GM18526 (cell line): ENCODE results near the gene PURA.
A peak's percentile ranks its signal among the peaks of the same experiment; 100 is the strongest.

ENCODE experiments used
- POLR2A ChIP-seq: IDR thresholded peaks from 3 replicates; pipeline ENCODE4 v1.6.1; 2011; ENCODE audit not compliant: insufficient read length; ENCODE audit errors: extremely low read depth

PURA gene

DNA sequence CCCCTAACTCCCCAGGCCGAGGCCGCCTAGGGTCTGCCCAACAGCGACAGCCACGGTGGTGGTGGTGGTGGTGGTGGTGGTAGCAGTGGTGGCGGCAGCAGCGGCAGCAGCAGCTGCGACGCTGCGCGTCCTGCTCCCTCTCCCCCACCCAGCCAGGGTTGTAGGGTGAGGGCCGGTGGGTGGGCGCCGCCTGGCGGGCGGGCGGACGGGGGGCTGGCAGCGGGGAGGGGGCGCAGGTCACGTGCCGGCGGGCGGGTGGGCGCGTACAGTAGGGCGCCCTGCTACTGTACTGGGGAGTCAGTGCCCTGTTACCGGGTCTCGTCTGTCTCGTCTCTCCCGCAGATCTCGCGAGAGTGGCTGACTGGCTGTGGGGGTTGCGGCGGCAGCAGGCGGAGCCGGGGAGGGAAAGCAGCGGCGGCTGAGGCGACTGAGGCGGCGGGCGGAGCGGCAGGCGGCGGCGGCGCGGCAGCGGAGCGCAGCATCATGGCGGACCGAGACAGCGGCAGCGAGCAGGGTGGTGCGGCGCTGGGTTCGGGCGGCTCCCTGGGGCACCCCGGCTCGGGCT is at the start of gene PURA:
Gene PURA (plus strand): TSS at position 411 of the 565 bp plus-strand sequence. CDS start 73 bp downstream, at position 484.
- TF ChIP-seq POLR2A: peak; percentile 82

DNA sequence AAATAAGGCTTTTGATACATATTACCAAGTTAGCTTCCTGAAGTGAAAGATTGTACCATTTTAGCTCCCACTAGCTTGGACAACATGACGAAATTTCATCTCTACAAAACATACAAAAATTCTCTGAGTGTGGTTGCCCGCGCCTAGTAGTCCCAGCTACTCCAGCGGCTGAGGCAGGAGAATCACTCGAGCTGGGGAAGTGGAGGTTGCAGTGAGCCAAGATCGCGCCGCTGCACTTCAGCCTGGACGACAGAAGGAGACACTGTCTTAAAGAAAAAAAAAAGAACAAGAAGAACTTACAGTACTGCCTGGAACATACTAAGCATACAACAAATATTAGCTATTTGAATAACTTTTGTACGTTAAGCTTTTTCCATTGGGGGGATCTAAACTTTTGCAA is 41.1 kb upstream of the PURA start:
- no peak for TF ChIP-seq POLR2A

DNA sequence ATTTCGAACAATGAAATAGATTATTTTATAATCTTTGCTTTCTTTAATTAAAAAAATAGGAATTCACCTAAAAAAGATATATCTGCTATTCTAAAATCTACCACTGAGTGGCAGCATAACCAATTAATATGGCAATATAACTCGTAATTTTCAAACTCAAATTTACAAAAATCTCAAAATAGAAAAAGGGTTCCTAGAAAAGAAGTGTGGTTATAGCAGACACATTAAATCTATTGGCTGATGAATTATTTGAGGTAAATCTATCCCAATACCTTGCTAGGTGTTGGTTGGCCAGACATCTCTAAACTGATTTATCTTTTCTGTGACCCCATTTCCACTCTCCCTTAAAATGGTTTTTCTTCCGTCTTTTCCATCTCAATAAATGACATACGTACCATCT is 40.6 kb upstream of the PURA start:
- no peak for TF ChIP-seq POLR2A

DNA sequence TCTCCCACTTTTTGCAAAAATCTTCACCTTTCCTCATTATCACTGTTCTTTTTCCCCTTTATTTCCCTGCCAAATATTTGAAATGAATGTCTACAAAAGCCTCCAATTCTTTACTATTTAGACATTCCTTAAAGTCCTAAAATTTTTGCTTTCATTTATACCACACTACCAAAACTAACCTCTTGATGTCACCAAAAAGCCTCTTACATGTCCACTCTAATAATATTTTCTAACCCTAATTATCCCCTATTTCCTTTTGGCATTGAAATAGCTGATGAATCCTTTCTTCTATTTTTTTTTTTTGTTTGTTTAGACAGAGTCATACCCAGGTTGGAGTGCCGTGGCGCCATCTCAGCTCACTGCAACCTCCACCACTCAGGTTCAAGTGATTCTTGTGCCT is 38.5 kb upstream of the PURA start:
- TF ChIP-seq POLR2A: no peak

DNA sequence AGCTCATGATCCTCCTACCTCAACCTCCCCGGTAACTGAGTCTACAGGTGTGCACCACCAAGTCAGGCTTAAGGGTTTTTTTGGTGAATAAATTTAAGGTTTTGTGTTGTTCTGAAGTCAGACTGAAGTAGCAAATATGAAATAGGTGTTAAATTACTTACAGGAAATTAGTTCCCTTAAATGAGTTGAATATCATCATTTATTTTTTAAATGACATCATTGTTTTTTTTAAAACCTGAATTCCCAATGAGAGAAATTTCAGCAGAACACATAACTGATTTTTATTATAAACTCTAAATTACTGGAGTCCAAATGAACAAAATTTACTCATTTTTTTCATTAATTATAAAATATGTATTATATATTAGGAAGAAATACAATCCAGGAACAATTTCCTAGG is 37.8 kb upstream of the PURA start:
- TF ChIP-seq POLR2A: no peak

DNA sequence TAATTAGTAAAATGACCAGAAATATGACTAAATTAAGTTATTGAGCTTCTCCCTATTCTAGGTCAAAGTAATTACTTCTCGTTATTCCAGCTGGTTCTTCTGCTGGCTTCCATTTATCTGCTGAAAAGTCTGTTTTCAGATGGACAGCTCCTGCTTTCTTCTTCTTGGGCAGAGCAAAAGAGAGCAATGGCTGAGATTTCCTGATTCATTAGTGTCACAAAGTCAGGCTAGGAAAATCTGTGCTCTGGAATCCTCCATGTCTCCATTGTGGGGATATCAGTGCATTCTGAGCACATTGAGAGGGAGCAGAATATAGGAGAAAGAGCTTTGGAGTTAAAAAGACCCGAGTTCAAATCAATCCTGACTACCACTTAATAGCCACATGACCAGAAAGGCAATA is 37.1 kb upstream of the PURA start:
- no peak for TF ChIP-seq POLR2A

DNA sequence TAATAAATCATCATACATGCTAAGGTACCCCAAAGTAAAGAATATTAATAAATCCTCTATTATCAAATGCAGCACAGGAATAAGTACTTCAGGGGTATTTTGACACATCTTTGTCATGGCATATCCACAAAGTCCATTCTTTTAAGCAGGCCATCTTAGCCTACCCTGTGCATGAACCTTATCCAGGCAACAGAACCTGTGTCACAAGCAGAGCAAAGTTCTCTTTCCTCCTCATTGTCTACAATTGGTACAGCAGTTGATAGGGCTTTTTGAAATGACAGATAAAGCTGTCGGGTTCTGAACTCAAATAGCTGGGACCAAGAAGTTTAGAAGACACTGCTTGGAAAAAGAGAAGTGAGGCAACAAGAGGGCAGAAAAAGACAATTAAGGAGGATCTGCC is 30.8 kb upstream of the PURA start:
- no peak for TF ChIP-seq POLR2A

DNA sequence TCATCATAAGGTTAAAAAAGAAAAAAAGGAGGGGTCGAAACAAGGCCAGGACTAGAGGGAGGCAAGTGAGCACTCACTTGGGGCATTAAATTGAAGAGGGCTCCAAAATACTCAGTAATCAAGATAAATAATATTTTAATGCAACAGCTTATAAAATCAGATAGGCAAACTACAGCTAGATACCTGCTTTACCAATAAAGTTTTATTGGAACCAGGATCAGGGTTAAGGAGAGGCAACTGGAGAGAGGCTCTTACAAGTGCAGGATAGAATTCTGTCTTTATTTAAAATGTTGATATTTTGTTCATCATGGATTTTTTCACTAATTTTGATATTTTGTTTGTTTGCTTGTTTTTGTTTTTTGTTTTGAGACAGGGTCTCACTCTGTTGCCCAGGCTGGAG is 30.3 kb upstream of the PURA start:
- TF ChIP-seq POLR2A: no peak

DNA sequence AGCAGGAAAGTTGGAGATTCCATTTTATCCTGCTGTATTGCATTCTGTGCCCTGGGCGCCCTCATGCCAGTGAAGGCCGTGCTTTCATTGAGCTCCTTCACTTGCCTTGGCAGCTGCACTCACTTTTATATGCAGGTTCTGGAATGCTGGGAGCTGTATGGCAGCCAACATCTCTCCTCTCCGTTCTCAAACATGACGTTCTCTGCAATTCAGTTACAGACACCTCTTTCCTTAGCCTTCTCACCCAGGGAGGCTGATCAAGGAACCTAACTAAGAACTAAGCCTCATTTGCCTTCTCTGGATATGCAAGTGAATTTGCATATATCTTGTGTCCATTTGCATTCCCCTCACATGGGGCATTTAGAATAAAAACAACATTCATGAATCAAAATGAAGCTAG is 29.4 kb upstream of the PURA start:
- TF ChIP-seq POLR2A: no peak

DNA sequence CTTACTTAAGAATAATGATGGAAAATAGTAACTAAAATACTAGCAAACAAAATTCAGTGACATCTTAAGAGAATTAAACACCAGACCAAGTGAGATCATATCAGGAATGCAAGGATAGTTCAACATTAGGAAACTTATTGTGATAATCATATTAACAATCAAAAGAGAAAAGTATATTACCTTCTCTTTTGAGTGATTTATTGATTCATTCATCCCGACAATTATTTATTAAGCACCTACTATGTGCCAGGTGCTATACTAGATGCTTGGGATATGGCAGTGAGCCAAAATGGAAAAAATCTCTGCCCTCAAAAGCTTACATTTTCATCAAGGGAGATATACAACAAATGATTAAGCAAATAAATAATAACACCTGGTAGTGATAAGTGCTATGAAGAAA is 23.7 kb upstream of the PURA start:
- no peak for TF ChIP-seq POLR2A

DNA sequence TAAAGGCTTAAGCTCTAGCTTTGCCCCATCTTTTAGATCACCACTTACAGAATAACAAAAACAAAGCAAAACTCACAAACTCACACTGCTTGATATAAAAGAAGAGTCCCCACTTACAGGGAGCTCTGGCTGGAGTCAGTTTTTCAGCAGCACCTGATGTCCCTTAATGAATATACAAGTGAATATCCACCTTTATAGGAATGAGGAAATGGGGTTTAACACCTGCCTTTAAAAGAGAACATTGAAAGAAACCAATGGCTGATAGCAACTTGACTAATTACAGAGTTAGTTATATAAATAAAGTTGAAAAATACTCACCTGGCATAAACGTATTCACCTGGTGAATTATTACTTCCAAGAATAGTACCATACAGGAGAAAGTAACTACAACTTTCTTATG is 20.7 kb upstream of the PURA start:
- no peak for TF ChIP-seq POLR2A

DNA sequence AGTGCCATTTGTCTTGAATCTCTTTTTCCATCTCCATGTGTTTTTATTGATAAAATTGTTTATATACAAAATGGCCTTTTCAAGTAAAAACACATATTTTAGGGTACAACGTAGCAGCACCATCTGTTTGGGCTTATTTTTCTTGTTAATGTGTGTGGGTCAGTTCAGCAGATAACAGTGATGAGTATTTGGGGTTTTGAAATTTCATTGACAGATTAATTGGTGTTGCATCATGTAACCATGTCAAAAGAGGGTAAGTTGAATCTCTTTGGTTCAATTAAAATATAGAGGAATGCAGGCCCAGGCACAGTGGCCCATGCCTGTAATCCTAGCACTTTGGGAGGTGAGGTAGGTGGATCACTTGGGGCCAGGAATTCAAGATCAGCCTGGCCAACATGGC is 20.0 kb upstream of the PURA start:
- no peak for TF ChIP-seq POLR2A

DNA sequence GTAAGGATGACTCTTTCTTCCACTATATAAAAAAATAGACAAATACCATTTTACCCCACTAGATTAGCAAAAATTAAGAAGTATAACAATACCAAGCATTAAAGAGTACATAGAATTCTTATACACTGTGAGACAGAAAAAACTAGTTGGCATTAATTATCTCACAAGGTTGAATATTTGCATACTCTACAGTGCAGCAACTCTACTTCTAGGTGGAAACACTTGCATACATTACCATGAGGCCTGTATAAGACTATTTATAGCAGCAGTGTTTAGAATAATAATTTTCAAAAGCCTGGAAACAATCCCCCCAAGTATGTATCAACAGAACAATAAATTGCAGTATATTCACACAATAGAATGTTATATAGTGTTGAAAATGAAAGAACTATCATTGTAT is 19.0 kb upstream of the PURA start:
- TF ChIP-seq POLR2A: no peak

DNA sequence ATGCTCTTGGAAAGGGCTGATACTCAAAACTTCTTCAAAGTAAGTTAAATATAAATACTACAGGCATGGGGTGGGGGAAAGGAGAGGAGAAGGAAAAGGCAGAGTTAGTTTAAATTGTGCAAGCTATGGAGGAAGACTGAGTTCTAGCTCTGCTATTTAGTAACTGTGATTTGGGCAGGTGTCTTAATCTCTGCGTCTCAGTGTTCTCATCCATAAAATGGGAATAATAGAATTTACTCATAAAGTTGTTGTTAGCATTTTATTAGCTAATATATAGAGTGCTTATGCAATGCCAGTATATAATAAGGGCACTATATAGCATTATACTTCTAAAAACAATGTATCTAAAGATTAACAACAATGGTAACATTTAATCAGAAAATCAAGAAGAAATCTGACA is 12.7 kb upstream of the PURA start:
- no peak for TF ChIP-seq POLR2A

DNA sequence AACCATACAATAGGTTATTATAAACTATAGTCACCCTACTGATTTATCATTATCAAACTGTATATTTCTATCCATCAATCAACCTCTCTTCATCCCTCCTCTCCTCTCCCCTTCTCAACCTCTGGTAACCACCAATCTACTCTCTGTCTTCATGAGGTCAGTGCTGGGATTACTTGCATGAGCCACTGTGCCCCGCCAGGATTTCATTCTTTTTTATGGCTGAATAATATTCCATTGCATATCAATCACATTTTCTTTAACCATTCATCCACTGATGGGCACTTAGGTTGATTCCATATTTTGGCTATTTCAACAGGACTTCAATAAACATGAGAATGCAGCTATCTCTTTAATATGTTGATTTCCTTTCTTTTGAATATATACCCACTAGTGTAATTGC is 10.8 kb upstream of the PURA start:
- TF ChIP-seq POLR2A: no peak

DNA sequence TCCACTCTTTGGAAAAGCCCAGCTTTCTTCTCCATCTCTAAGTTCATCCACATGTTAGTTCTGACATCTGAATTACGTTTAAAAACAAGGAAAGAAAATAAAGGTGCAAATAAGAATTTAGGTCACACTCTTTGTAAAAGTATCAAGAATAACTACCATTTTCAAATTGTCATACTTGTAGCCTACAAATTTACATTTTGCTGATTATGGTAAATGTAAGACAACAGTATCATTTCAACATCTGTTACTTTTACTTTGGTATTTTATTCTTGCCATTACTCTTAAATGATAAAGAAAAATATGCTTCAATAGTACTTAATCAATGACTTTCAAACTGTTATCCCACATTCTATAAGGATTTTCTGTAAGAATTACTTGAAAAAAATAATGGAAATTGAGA is 9.8 kb upstream of the PURA start:
- no peak for TF ChIP-seq POLR2A

DNA sequence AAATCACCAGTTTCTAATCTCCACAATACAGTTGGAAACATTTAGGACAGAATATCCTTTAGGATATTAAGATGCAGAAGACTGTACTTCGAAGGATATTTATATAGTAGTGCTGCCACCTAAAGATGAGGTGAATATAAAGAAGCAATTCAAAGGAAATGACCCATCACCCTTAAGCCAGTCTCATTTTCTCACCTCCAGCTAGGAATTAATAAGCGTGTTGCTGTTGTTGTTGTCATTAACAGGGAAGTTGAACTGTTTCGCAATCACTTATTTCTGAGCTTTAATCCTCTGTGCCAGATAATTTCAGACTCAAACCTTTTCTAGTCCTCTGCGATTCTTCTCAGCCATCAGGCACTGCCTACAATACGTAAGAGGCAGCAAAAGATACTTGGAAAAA is 7.8 kb upstream of the PURA start:
- no peak for TF ChIP-seq POLR2A

DNA sequence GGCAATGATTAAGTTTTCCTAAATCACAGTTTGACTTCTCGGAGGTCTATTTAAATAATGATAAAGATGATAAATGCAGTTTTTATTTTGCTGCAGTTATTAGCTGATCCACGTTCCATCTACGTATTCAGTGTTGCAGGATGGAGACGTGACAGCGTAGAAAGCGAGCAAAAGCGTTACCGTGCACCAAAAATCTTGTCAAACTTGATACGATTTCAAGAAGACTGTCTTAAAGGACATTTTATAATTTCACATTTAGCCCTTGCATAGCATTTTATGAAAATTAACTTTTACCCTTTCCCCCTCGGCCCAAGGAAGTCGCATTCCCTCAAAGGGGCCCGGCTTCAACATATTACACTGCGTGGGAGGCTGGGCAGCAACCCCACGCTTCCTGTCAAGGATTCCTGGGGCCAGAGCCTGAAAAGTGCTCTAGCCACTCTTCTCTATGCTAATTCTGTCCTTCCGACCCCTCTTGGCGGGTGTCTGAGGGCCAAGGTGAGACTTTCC is 7.1 kb upstream of the PURA start:
- TF ChIP-seq POLR2A: no peak

DNA sequence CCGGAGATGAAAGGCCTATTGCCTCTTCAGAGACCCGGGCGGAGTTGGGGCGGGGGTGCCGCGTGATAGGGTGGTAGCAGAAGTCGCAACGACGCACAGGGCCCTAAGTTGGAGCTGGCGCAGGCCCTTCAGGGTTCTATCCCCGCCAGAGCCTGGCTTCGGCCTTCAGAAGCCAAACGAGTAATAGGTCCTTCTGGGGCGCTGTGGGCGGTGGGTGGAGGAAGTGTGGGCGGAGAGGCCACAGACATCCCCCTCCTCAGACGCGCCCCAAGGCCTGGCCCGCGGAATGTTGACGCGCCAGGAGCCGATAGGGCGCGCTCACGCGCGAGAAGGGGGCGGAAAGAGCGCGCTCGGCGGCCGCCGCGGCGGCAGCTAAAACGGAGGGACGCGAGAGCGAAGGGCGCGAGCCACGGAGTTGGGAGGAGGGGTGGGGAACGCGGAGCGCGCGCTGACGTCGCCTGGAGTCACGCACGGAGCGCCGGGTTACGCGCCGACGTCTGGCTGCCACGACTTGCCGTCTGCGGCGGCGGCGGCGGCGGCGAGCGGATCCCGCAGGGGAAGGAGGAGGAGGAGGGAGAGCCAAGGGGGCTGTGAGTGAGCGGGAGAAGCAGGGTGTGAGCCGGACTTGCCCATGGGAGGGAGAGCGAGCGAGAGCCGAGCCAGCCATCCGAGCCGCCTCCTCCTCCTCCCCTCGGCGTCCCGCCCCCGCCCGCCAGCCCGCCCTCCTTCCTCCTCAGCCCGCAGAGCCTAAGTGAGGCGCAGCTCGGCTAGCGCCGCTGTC is 6.4 kb upstream of the PURA start:
- peak; percentile 71 for TF ChIP-seq POLR2A
